H1 (cell line): Measurements from ENCODE around the gene WDR7. TPM values are rescaled to one million over a fixed set of nuclear protein-coding genes. Genes with fewer than 3 reads are reported as not detected.

ENCODE experiments used
- CTCF ChIA-PET: fragments of 300-600 bp; sonication (Branson Sonifier 250); formaldehyde crosslinking; loops from one replicate; lab custom pipeline; 2021; ENCODE audit not compliant: partially characterized antibody; lab: Charles Lee
- POLR2A ChIA-PET: fragments of 300-600 bp; sonication (Branson Sonifier 250); formaldehyde crosslinking; loops from one replicate; lab custom pipeline; 2021; ENCODE audit warnings: inconsistent platforms; ENCODE audit not compliant: partially characterized antibody; lab: Charles Lee
- DNase-seq, 2 experiments: peaks; one replicate each; pipeline versions ENCODE4 v3.0.0 to v3.0.0-alpha.2; 2010 to 2022; ENCODE audit warnings: low spot score in 2 of 2, low read depth in 1 of 2, mixed read lengths in 1 of 2
- FAIRE-seq: peaks from 2 replicates; lab custom pipeline; 2011; peaks lifted over from hg19 to GRCh38; lab: Jason Lieb, UNC
- H2AFZ ChIP-seq: 2 replicates; pipeline ENCODE4 v1.8.1; 2012; ENCODE audit warnings: low read length, inconsistent platforms
- H2AK5ac ChIP-seq: 2 replicates; pipeline ENCODE4 v1.6.1; 2013; ENCODE audit warnings: low read depth, low read length
- H2BK120ac ChIP-seq: replicated peaks from 2 replicates; pipeline ENCODE3; 2013; ENCODE audit warnings: low read depth, low read length, inconsistent platforms
- H2BK12ac ChIP-seq: 2 replicates; pipeline ENCODE4 v1.6.1; 2013; ENCODE audit warnings: low read depth, low read length
- H2BK15ac ChIP-seq: 2 replicates; pipeline ENCODE4 v1.6.1; 2013; ENCODE audit warnings: low read length
- H2BK20ac ChIP-seq: 2 replicates; pipeline ENCODE4 v1.6.1; 2013; ENCODE audit warnings: low read length
- H2BK5ac ChIP-seq: 2 replicates; pipeline ENCODE4 v1.6.1; 2013; ENCODE audit warnings: low read depth, low read length
- H3K14ac ChIP-seq: 2 replicates; pipeline ENCODE4 v1.6.1; 2013; ENCODE audit warnings: inconsistent platforms; ENCODE audit not compliant: insufficient read length
- H3K18ac ChIP-seq: 2 replicates; pipeline ENCODE4 v1.6.1; 2013; ENCODE audit warnings: low read length; ENCODE audit errors: extremely low read depth
- H3K23ac ChIP-seq: 2 replicates; pipeline ENCODE4 v1.6.1; 2013; ENCODE audit warnings: inconsistent platforms; ENCODE audit not compliant: insufficient read length
- H3K23me2 ChIP-seq: 2 replicates; pipeline ENCODE4 v1.6.1; 2013; ENCODE audit warnings: low read depth, low read length
- H3K27ac ChIP-seq: 2 replicates; pipeline ENCODE4 v1.6.1; 2011; ENCODE audit warnings: low read depth, low read length, inconsistent platforms
- H3K27me3 ChIP-seq, 4 experiments: replicated peaks in 1 of 4; 1 replicate in 1 of 4; 2 replicates in 3 of 4; pipeline versions ENCODE4 v1.6.1 to v1.8.1; 2011 to 2013; ENCODE audit warnings: low read length in 3 of 4, mild to moderate bottlenecking in 3 of 4, inconsistent platforms in 2 of 4, mixed read lengths in 2 of 4, moderate library complexity in 1 of 4; ENCODE audit not compliant: control insufficient read depth in 3 of 4, insufficient read depth in 3 of 4; ENCODE audit errors: extremely low read depth in 1 of 4
- H3K36me3 ChIP-seq, 4 experiments: 2 replicates each; pipeline versions ENCODE4 v1.6.1 to v1.8.1; 2011 to 2013; ENCODE audit warnings: mild to moderate bottlenecking in 4 of 4, low read length in 3 of 4, moderate library complexity in 2 of 4, control low read depth in 1 of 4, inconsistent platforms in 1 of 4; ENCODE audit not compliant: insufficient read depth in 4 of 4, control insufficient read depth in 2 of 4
- H3K4ac ChIP-seq: replicated peaks from 2 replicates; pipeline ENCODE3; 2013; ENCODE audit warnings: low read length, low read depth, mixed read lengths, inconsistent platforms; ENCODE audit not compliant: insufficient read length
- H3K4me1 ChIP-seq, 4 experiments: replicated peaks in 1 of 4; 1 replicate in 1 of 4; 2 replicates in 3 of 4; pipeline versions ENCODE4 v1.6.1 to v1.8.1; 2011 to 2013; ENCODE audit warnings: low read length in 3 of 4, inconsistent platforms in 2 of 4, mixed read lengths in 1 of 4; ENCODE audit not compliant: insufficient read depth in 4 of 4, control insufficient read depth in 3 of 4
- H3K4me2 ChIP-seq, 2 experiments: 2 replicates each; pipeline versions ENCODE4 v1.6.1 to v1.8.1; 2011 to 2013; ENCODE audit warnings: low read depth in 2 of 2, low read length in 2 of 2, control low read depth in 1 of 2, inconsistent platforms in 1 of 2, mild to moderate bottlenecking in 1 of 2; ENCODE audit not compliant: insufficient read depth in 1 of 2
- H3K4me3 ChIP-seq, 4 experiments: fragments of 200-600, 300-600 bp in 1 of 4; sonication (generic), shearing (Covaris generic), sonication (Bioruptor Twin) in 1 of 4; 2 replicates each; pipeline versions ENCODE4 v1.5.1 to v1.8.1; 2011 to 2016; ENCODE audit warnings: low read length in 4 of 4, low read depth in 3 of 4, control low read depth in 2 of 4, inconsistent platforms in 2 of 4, mild to moderate bottlenecking in 2 of 4, mixed read lengths in 1 of 4, moderate library complexity in 1 of 4; ENCODE audit not compliant: insufficient read depth in 2 of 4; ENCODE audit errors: extremely low read depth in 1 of 4
- H3K56ac ChIP-seq: replicated peaks from 2 replicates; pipeline ENCODE3; 2013; ENCODE audit warnings: low read depth, mild to moderate bottlenecking, mixed read lengths, low read length, inconsistent platforms; ENCODE audit not compliant: insufficient read length
- H3K79me1 ChIP-seq: 2 replicates; pipeline ENCODE4 v1.6.1; 2013; ENCODE audit warnings: low read depth, low read length, control low read depth
- H3K79me2 ChIP-seq, 2 experiments: 2 replicates each; pipeline versions ENCODE4 v1.6.1 to v1.8.1; 2012 to 2013; ENCODE audit warnings: low read length in 2 of 2, mild to moderate bottlenecking in 2 of 2, inconsistent platforms in 1 of 2; ENCODE audit not compliant: insufficient read depth in 2 of 2, control insufficient read depth in 1 of 2
- H3K9ac ChIP-seq, 4 experiments: replicated peaks in 1 of 4; 1 replicate in 1 of 4; 2 replicates in 3 of 4; pipeline versions ENCODE4 v1.6.1 to v1.8.1; 2011 to 2013; ENCODE audit warnings: low read depth in 3 of 4, low read length in 3 of 4, control low read depth in 2 of 4, mild to moderate bottlenecking in 2 of 4, moderate library complexity in 2 of 4, inconsistent platforms in 1 of 4; ENCODE audit errors: extremely low read depth in 1 of 4
- H3K9me3 ChIP-seq, 2 experiments: 2 replicates each; pipeline versions ENCODE4 v1.6.1 to v1.8.1; 2012 to 2013; ENCODE audit warnings: mild to moderate bottlenecking in 2 of 2, moderate library complexity in 2 of 2, control low read depth in 1 of 2, inconsistent platforms in 1 of 2, low read depth in 1 of 2, low read length in 1 of 2, mixed read lengths in 1 of 2; ENCODE audit not compliant: insufficient read depth in 2 of 2
- H4K20me1 ChIP-seq, 2 experiments: replicated peaks in 1 of 2; 2 replicates each; pipeline versions ENCODE3 to v1.8.1; 2011 to 2013; ENCODE audit warnings: inconsistent platforms in 2 of 2, low read length in 2 of 2, mild to moderate bottlenecking in 1 of 2; ENCODE audit not compliant: insufficient read depth in 2 of 2, control insufficient read depth in 1 of 2
- H4K5ac ChIP-seq: 2 replicates; pipeline ENCODE4 v1.6.1; 2013; ENCODE audit warnings: low read length, low read depth, mixed read lengths, inconsistent platforms; ENCODE audit not compliant: insufficient read length
- H4K8ac ChIP-seq: 2 replicates; pipeline ENCODE4 v1.8.0; 2013; ENCODE audit warnings: mild to moderate bottlenecking, moderate library complexity, low read length, inconsistent platforms; ENCODE audit not compliant: insufficient read depth; ENCODE audit errors: extremely low read depth
- H4K91ac ChIP-seq: replicated peaks from 2 replicates; pipeline ENCODE3; 2013; ENCODE audit warnings: low read length, mixed read lengths, inconsistent platforms; ENCODE audit not compliant: insufficient read length
- CHD2 ChIP-seq: IDR thresholded peaks from 2 replicates; pipeline ENCODE4 v1.6.1; 2012; ENCODE audit warnings: low read length, improper control_type of control experiment
- CREB1 ChIP-seq: IDR thresholded peaks from 2 replicates; pipeline ENCODE4 v1.6.1; 2012; ENCODE audit warnings: inconsistent platforms
- KDM1A ChIP-seq: fragments of 200-600, 300-600 bp; sonication (generic); IDR thresholded peaks from 2 replicates; pipeline ENCODE4 v1.7.1; 2016; ENCODE audit warnings: mild to moderate bottlenecking, low read length, borderline replicate concordance
- RFX5 ChIP-seq: IDR thresholded peaks from 2 replicates; pipeline ENCODE4 v1.6.1; 2011; ENCODE audit warnings: low read depth, low read length, improper control_type of control experiment, borderline replicate concordance
- SAP30 ChIP-seq: fragments of 300-600 bp; sonication (generic); IDR thresholded peaks from 2 replicates; pipeline ENCODE4 v1.7.1; 2012; ENCODE audit warnings: low read length, moderate library complexity, mild to moderate bottlenecking, inconsistent platforms; ENCODE audit not compliant: insufficient read depth, insufficient replicate concordance
- SIN3A ChIP-seq, 2 experiments: IDR thresholded peaks in 1 of 2; conservative IDR thresholded peaks in 1 of 2; 2 replicates each; pipeline ENCODE4 v1.6.1; 2011 to 2012; ENCODE audit warnings: low read length in 2 of 2, improper control_type of control experiment in 1 of 2, low read depth in 1 of 2, mild to moderate bottlenecking in 1 of 2
- SP1 ChIP-seq: IDR thresholded peaks from 2 replicates; pipeline ENCODE4 v1.6.1; 2011; ENCODE audit warnings: low read depth, low read length
- SP4 ChIP-seq: IDR thresholded peaks from 2 replicates; pipeline ENCODE4 v1.6.1; 2012; ENCODE audit warnings: low read length, inconsistent platforms
- SRF ChIP-seq: IDR thresholded peaks from 2 replicates; pipeline ENCODE4 v1.6.1; 2011; ENCODE audit warnings: mild to moderate bottlenecking, low read depth, low read length, moderate library complexity
- YY1 ChIP-seq: IDR thresholded peaks from 2 replicates; pipeline ENCODE4 v1.6.1; 2011; ENCODE audit warnings: low read depth, mild to moderate bottlenecking, low read length
- ZNF274 ChIP-seq: IDR thresholded peaks from 2 replicates; pipeline ENCODE4 v1.7.0; 2012; ENCODE audit warnings: low read length, borderline replicate concordance; ENCODE audit errors: extremely low read depth
- WGBS, 2 experiments: shearing (Covaris generic) in 1 of 2; methylation state at CpG; one replicate each; pipeline versions ENCODE4 v1.1.6 to v1.1.7; 2013 to 2015; ENCODE audit warnings: low lambda C conversion rate in 2 of 2, mixed read lengths in 2 of 2, inconsistent platforms in 1 of 2, low coverage in 1 of 2, missing lambda C conversion rate in 1 of 2; ENCODE audit not compliant: insufficient replicate concordance in 2 of 2, insufficient coverage in 1 of 2, insufficient read length in 1 of 2; ENCODE audit errors: extremely low coverage in 1 of 2, missing lambda C conversion rate in 1 of 2; 5-methylcytosine and 5-hydroxymethylcytosine counted together
- polyA plus RNA-seq, 7 experiments: library from polyadenylated mRNA; depleted of rRNA in 3 of 7; stranded (reverse) in 5 of 7; unstranded in 2 of 7; fragments of >200 nt in 5 of 7; fragments of 200-250 nt in 2 of 7; gene quantifications; 1 replicate in 5 of 7; 2 replicates in 1 of 7; 4 replicates in 1 of 7; pipeline versions ENCODE4 v1.2.1 to v1.2.3, GENCODE V29; 2011 to 2013; ENCODE audit warnings: missing spikeins in 2 of 7, mixed read lengths in 2 of 7
- total RNA-seq: library from RNA; stranded (reverse); fragmentation: NEBNext Ultra II Directional; extraction: Animal tissue kit (Norgen Biotek cat#: 25700); gene quantifications from 2 replicates; pipeline ENCODE4 v1.2.1, GENCODE V29; 2021

Gene WDR7
- total and polyA plus RNA-seq, 2 of the 8 experiments (the other 6 are each of a cell fraction or from before 2014, with no cell fraction given) = 5.5 to 15.2 TPM

GRCh38 chr18:56639571-56639970, 11.6 kb upstream of the WDR7 start:
- H2BK120ac ChIP-seq = no peak overlapping the region
- H2BK5ac ChIP-seq = no peak overlapping the region
- no peak for FAIRE-seq

More at GRCh38 chr18:56639571-56639970, 11.6 kb upstream of the WDR7 start:
- Histone ChIP-seq H3K4me3 (no peak overlapping the region), H3K79me1 (peaks cover 2% of the 10 kb centered on the region), H3K18ac (no peak overlapping the region), H3K9me3 (no peaks in the 10 kb centered on the region), H3K23ac (no peak overlapping the region), H3K27ac (no peak overlapping the region), H3K9ac (no peak overlapping the region), H3K4ac (no peak overlapping the region), H2AK5ac (no peak overlapping the region), H2AFZ (no peak overlapping the region), H4K91ac (no peak overlapping the region), H4K20me1 (peaks cover 3 to 10% of the 10 kb centered on the region in 2 experiments), H3K4me1 (no peaks in the 10 kb centered on the region; a peak in 1 of 7 replicates), H3K36me3 (no peaks in the 10 kb centered on the region), H4K5ac (no peak overlapping the region), H3K79me2 (peaks cover 18 to 38% of the 10 kb centered on the region in 2 experiments), H3K4me2 (peak overlapping the region in 1 of 2 experiments; percentile 94; a peak in 1 of 4 replicates), H3K56ac (no peak overlapping the region), H3K27me3 (0 out of 7 replicates have a peak, but pooled peaks cover 0 to 2% (median 0%) of the 10 kb centered on the region in 4 experiments), H2BK15ac (no peak overlapping the region), H2BK12ac (no peak overlapping the region), H3K14ac (no peak overlapping the region), H2BK20ac (no peak overlapping the region), H4K8ac (no peak overlapping the region), H3K23me2 (peaks cover 6% of the 10 kb centered on the region)
- WGBS, 2 experiments = 87% methylated on average over 8 of the region's 9 CpGs; no CpG with 5 or more reads in 1 of the 2 experiments
- no peak for DNase-seq
- ChIA-PET POLR2A (interaction anchor here (3.8 kb wide), 1 partner anchor 11 kb away, joined by 23 read pairs; the partner anchor contains the start of gene WDR7), CTCF (interaction anchor here (1.2 to 3.7 kb wide), 2 partner anchors 8 to 11 kb away, joined by 4 to 18 read pairs; partner anchors contain the start of gene WDR7)
- TF ChIP-seq RFX5 (no peak), ZNF274 (no peak), SP1 (no peak), SAP30 (no peak), SP4 (no peak), SRF (no peak), SIN3A (conservative IDR thresholded peaks at IDR 0.05 in 1 of 2, IDR thresholded peaks at IDR 0.05 in 1 of 2; ENCODE audit: low read depth in 1 of 2, low read length in 2 of 2) (no peak), KDM1A (no peak), CHD2 (no peak), CREB1 (no peak), YY1 (no peak)
